Measurements from ENCODE around the gene POTEF. TPM values are rescaled to one million over a fixed set of nuclear protein-coding genes. Genes with fewer than 3 reads are reported as not detected.
A peak's percentile ranks its signal among the peaks of the same experiment; 100 is the strongest.
"Not testable (repeated sequence)": the region's sequence is repeated elsewhere in the genome, so short reads cannot be mapped to it uniquely, and the experiment has no call there.

POTEF gene
- not detected in 2 replicates for total RNA-seq (2014; rRNA removed; shearing (Covaris generic))
- 0.10 TPM in 1 of 2 replicates, not detected in the other for polyA plus RNA-seq (2014; cell fraction: nucleus; rRNA removed)

- not testable (repeated sequence) for DNase-seq (ENCODE audit: extremely low read depth, low read depth)
Observed at GRCh38 chr2:130129120-130129829, at the start of gene POTEF. TSS of gene POTEF (minus strand) at chr2:130129222. CDS start at chr2:130120515, 8,707 bp downstream.

- not testable (repeated sequence) for DNase-seq (ENCODE audit: extremely low read depth, low read depth)
Observed at GRCh38 chr2:130174866-130175265, 45.8 kb upstream of the POTEF start.

GRCh38 chr2:130169896-130170295 is 40.9 kb upstream of the POTEF start:
- no peak for DNase-seq (ENCODE audit: extremely low read depth, low read depth)

GRCh38 chr2:130169163-130169562 is 40.1 kb upstream of the POTEF start:
- not testable (repeated sequence) for DNase-seq (ENCODE audit: extremely low read depth, low read depth)

- not testable (repeated sequence) for DNase-seq (ENCODE audit: extremely low read depth, low read depth)
Observed at GRCh38 chr2:130166611-130167010, 37.6 kb upstream of the POTEF start.

- DNase-seq (ENCODE audit: extremely low read depth, low read depth): no peak
Observed at GRCh38 chr2:130165293-130166016, 36.4 kb upstream of the POTEF start.

GRCh38 chr2:130162968-130163367 is 33.9 kb upstream of the POTEF start:
- DNase-seq (ENCODE audit: extremely low read depth, low read depth): no peak

GRCh38 chr2:130162486-130162885 is 33.5 kb upstream of the POTEF start:
- not testable (repeated sequence) for DNase-seq (ENCODE audit: extremely low read depth, low read depth)

GRCh38 chr2:130160838-130161705 is 32.0 kb upstream of the POTEF start:
- DNase-seq (ENCODE audit: extremely low read depth, low read depth): not testable (repeated sequence)

- no peak for DNase-seq (ENCODE audit: extremely low read depth, low read depth)
Observed at GRCh38 chr2:130160131-130160530, 31.1 kb upstream of the POTEF start.

GRCh38 chr2:130159376-130159775 is 30.4 kb upstream of the POTEF start:
- not testable (repeated sequence) for DNase-seq (ENCODE audit: extremely low read depth, low read depth)

- no peak for DNase-seq (ENCODE audit: extremely low read depth, low read depth)
Observed at GRCh38 chr2:130158631-130159030, 29.6 kb upstream of the POTEF start.

- not testable (repeated sequence) for DNase-seq (ENCODE audit: extremely low read depth, low read depth)
Observed at GRCh38 chr2:130157825-130158514, 28.9 kb upstream of the POTEF start.

- not testable (repeated sequence) for DNase-seq (ENCODE audit: extremely low read depth, low read depth)
Observed at GRCh38 chr2:130157354-130157753, 28.3 kb upstream of the POTEF start.

- no peak for DNase-seq (ENCODE audit: extremely low read depth, low read depth)
Observed at GRCh38 chr2:130156624-130157004, 27.6 kb upstream of the POTEF start.

GRCh38 chr2:130155956-130156623 is 27.1 kb upstream of the POTEF start:
- DNase-seq (ENCODE audit: extremely low read depth, low read depth): peak; percentile 48

- no peak for DNase-seq (ENCODE audit: extremely low read depth, low read depth)
Observed at GRCh38 chr2:130154773-130155765, 26.0 kb upstream of the POTEF start.

GRCh38 chr2:130154423-130154770 is 25.4 kb upstream of the POTEF start:
- not testable (repeated sequence) for DNase-seq (ENCODE audit: extremely low read depth, low read depth)
